ENCODE results near the gene FLVCR1.

Gene FLVCR1

GRCh38 chr1:212914789-212915188 lies 56.7 kb downstream of the FLVCR1 start:
- H3K36me3 ChIP-seq: no peaks in the 10 kb centered on the region
- H3K4me1 ChIP-seq: peaks cover 6% of the 10 kb centered on the region
- no peak for DNase-seq
- TF ChIP-seq, protein P1, sequence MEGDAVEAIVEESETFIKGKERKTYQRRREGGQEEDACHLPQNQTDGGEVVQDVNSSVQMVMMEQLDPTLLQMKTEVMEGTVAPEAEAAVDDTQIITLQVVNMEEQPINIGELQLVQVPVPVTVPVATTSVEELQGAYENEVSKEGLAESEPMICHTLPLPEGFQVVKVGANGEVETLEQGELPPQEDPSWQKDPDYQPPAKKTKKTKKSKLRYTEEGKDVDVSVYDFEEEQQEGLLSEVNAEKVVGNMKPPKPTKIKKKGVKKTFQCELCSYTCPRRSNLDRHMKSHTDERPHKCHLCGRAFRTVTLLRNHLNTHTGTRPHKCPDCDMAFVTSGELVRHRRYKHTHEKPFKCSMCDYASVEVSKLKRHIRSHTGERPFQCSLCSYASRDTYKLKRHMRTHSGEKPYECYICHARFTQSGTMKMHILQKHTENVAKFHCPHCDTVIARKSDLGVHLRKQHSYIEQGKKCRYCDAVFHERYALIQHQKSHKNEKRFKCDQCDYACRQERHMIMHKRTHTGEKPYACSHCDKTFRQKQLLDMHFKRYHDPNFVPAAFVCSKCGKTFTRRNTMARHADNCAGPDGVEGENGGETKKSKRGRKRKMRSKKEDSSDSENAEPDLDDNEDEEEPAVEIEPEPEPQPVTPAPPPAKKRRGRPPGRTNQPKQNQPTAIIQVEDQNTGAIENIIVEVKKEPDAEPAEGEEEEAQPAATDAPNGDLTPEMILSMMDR (IDR thresholded peaks at IDR 0.05; ENCODE audit: low read depth, low read length): no peak
- H3K4me3 ChIP-seq (ENCODE audit: low read depth, low read length): no peak overlapping the region
- H3K9me3 ChIP-seq: no peaks in the 10 kb centered on the region
- H3K27me3 ChIP-seq: no peaks in the 10 kb centered on the region

DNA sequence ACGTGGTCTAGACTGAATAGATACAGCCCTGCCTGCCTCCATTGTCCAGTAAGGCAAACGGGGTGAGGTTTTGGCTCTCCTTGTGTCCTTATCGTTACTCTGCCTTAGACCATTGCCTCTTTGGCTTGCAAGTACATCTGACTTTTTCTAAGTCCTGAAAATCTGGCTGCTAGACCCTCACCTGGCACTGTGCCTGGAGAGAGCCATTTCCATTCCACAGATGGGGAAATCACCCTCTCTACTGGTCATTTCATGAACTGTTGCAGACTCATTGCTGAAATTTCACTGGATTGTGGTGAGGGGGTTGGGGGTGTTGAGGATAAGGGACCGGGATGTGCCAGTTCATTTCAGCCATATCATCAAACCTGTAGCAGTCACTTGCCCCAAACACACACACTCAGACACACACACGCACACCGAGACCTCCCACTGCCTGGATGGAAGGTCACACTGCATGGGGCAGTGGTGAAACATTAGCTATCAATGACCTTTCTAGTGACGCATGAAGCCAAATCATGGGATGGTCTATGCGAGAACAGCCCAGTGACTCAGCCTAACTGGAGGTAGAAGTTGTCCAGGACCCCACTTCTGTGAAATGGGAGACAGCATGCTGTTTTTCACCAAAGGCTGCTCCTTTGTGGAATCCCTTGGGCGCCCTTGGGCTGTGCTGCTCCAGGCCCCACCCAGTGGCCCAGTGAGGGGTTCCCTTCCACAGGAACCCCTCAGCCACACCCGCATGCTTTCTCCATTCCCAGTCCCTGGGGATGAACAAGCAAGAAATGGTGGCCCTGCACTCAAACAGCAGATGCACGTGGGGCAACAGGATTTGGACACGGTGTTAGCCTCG lies 57.4 kb downstream of the FLVCR1 start:
- H3K4me1 ChIP-seq: peaks cover 6% of the 10 kb centered on the region
- TF ChIP-seq, protein P1 (IDR thresholded peaks at IDR 0.05; ENCODE audit: low read depth, low read length): peak; percentile 80
- H3K36me3 ChIP-seq: no peaks in the 10 kb centered on the region
- no peak overlapping the region for H3K4me3 ChIP-seq (ENCODE audit: low read depth, low read length)
- no peaks in the 10 kb centered on the region for H3K27me3 ChIP-seq
- DNase-seq: peak; percentile 76
- no peaks in the 10 kb centered on the region for H3K9me3 ChIP-seq

- Histone ChIP-seq H3K9me3 (no peaks in the 10 kb centered on the region), H3K36me3 (no peaks in the 10 kb centered on the region), H3K27me3 (no peaks in the 10 kb centered on the region), H3K4me3 (ENCODE audit: low read depth, low read length) (no peak overlapping the region), H3K4me1 (peaks cover 6% of the 10 kb centered on the region)
- peak; percentile 35 for DNase-seq
- TF ChIP-seq, protein P1 (IDR thresholded peaks at IDR 0.05; ENCODE audit: low read depth, low read length): no peak
Observed at GRCh38 chr1:212916481-212917133, 58.5 kb downstream of the FLVCR1 start.

DNA sequence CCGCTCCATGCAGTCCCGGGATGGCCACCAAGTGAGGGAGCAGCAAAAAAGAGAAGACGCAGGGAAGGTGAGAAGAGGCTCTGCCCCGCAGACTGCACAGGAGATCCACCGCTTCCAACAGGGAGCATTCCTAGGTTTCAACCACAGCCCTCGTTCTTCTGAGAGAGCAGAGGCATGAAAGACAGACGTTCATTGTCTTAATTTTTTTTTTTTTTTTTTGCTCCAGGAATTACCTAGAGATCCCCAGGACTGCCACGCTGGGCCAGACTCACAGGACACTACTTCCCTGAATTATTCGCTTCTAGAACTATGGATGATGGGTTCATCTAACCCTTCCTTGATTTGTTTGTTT lies 59.0 kb downstream of the FLVCR1 start:
- H3K36me3 ChIP-seq: no peaks in the 10 kb centered on the region
- DNase-seq: no peak
- H3K4me1 ChIP-seq: peaks cover 6% of the 10 kb centered on the region
- no peaks in the 10 kb centered on the region for H3K27me3 ChIP-seq
- H3K4me3 ChIP-seq (ENCODE audit: low read depth, low read length): no peak overlapping the region
- no peaks in the 10 kb centered on the region for H3K9me3 ChIP-seq
- TF ChIP-seq, protein P1 (IDR thresholded peaks at IDR 0.05; ENCODE audit: low read depth, low read length): no peak

DNA sequence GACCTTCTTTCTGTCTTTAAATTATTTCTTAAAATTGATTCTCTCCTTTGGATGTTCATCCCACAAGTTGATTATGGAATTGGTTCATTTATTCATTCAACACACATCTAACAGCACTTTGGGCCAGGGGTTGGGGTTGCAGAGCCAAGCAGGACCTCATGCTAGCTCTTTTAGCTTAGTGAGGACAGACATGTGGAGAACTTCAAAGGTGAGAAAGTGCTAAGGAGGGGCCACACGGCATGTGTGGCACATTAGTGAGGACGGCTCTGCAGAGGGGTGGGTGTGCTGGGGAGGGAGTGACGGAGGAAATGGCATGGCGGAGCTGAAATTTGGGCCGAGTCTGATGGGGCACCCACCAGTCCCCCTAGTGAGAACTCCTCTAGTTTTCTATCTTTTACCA lies 59.8 kb downstream of the FLVCR1 start:
- Histone ChIP-seq H3K9me3 (no peaks in the 10 kb centered on the region), H3K4me3 (ENCODE audit: low read depth, low read length) (no peak overlapping the region), H3K4me1 (peaks cover 6% of the 10 kb centered on the region), H3K27me3 (no peaks in the 10 kb centered on the region), H3K36me3 (no peaks in the 10 kb centered on the region)
- TF ChIP-seq, protein P1 (IDR thresholded peaks at IDR 0.05; ENCODE audit: low read depth, low read length): no peak
- no peak for DNase-seq

DNA sequence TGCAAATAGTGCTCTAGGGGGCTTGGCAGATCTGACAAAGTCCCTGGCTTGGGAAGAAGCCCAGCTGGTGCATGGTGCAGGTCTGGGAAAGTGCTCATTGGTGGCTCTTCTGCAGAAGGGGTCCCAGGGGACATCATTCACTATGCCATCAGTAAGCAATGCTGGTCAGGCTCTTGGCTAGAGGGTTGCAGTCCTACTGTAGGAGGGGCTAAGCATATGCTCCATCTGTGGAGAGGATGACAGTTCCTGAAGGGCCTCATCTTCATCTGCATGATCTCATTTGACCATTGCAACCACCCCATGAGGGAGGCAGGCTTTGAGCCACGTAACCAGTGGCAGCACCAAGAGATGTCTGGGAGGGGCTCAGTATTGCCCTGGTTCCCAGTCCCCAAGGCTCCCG lies 60.7 kb downstream of the FLVCR1 start:
- TF ChIP-seq, protein P1 (IDR thresholded peaks at IDR 0.05; ENCODE audit: low read depth, low read length): no peak

More for the DNA sequence above, 60.7 kb downstream of the FLVCR1 start:
- Histone ChIP-seq H3K9me3 (no peaks in the 10 kb centered on the region), H3K27me3 (no peaks in the 10 kb centered on the region), H3K4me1 (peaks cover 6% of the 10 kb centered on the region), H3K4me3 (ENCODE audit: low read depth, low read length) (no peak overlapping the region), H3K36me3 (no peaks in the 10 kb centered on the region)
- peak; percentile 58 for DNase-seq

Data from BE2C (cell line).